Head of caudate nucleus (tissue), 42 donors: ENCODE measurements around the gene GALNT12.
A peak's percentile ranks its signal among the peaks of the same experiment; 100 is the strongest.

Experiments
- DNase-seq, 42 donors: peaks; one replicate each; pipeline versions ENCODE4 v3.0.0 to v3.0.0-alpha.2; 2020 to 2021; ENCODE audit warnings: mixed read lengths in 7 of 42
- intact Hi-C: fragments of 100-400 bp; cut with DNase I; formaldehyde crosslinking; loops from one replicate; pipeline ENCODE4 v1.15.0; 2022

The GALNT12 gene

GRCh38 chr9:98885575-98886295, 78.3 kb downstream of the GALNT12 start:
- intact Hi-C loops = no loop called here

DNA sequence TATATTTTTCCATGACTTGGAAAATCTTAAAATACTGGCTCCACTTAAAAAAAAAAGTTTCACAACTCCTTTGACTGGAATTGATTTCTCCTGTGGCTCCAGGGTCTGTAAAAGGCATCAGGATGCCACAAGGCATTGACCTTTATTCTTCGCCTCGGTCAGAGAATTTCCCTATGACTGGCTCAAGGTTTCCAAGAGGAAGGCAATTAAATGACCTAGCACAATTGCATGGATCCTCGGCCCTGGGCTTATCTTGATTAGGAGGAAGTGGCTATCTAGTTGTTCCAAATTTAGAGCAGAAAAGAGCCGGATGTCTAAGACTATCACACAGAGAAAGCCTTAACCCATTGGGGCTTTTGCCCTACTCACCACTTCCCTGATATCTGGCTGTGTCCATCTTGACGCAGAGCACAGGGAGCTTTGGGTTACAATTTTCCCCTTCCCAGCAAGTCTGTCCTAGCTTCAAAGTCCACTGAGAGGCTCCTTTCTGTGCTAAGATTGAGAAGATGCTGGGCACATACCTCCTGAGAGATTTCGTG, 79.3 kb downstream of the GALNT12 start:
- intact Hi-C loops = no loop called here

More at GRCh38 chr9:98885575-98886295, 78.3 kb downstream of the GALNT12 start:
- DNase-seq = no peak

DNA sequence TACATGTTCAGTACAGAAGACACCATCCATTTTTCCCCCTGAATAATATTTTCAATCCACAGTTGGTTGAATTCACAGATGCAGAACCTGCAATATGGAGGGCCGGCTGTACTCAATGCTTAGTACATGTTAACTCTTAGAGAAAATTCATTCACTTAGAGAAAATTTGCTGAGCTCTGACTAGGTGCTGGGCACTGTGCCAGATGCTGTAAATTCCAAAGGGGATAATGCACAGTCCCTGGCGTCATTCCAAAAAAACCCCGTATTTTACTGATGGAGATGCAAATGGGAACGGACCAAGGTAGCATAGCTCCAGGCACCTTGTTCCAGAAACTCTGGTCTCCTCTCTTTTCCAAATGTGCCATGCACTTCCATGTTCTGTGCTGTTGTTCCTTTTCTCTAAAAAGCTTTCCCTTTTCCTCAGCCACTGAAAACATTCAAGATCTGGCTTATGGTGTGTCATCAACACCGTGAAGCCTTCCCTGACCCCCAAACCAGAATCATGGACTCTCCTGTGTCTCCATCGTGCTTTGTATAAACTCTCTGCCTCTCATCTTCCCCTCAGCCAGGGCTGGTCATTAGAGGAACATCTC, 80.5 kb downstream of the GALNT12 start:
- no peak for DNase-seq
- intact Hi-C loops = no loop called here

More for the DNA sequence above, 79.3 kb downstream of the GALNT12 start:
- DNase-seq = no peak

DNA sequence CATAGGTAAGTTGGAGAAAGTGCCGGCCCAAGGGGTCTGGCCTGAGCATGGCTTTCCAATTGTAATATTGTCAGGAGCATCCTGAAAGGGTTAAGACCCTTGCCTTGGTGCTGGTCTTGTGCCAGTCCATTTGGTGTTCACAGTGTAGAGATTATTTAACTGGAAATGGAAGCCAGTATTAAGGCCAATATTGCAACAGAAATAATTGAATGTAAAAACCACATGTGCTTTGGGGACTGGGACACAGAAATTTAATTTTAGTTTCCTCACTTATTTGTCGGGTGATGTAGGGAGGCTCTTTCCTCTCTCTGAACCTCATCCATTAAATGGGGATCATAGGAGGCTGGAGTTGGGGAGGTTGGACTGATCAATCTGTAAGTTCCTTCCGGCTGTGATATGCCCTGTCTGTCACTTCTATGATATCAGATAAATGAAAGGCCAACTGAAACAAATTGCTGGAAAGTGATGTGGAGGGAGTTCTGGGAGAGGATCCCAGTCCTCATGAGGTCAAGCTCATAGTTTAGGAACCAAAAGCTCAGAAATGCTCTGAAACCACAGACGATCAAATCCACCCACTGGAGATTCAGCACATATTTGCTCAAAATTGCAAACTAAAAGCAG, 81.4 kb downstream of the GALNT12 start:
- no peak for DNase-seq
- intact Hi-C loops = no loop called here

GRCh38 chr9:98890256-98890655, 82.8 kb downstream of the GALNT12 start:
- no peak for DNase-seq
- intact Hi-C loops = loop anchor here (10.0 kb wide), 1 partner anchor 55 kb away; the partner anchor contains the start of gene COL15A1

GRCh38 chr9:98892288-98892687, 84.8 kb downstream of the GALNT12 start:
- intact Hi-C loops = loop anchor here (10.0 kb wide), 1 partner anchor 53 kb away; the partner anchor contains the start of gene COL15A1

DNA sequence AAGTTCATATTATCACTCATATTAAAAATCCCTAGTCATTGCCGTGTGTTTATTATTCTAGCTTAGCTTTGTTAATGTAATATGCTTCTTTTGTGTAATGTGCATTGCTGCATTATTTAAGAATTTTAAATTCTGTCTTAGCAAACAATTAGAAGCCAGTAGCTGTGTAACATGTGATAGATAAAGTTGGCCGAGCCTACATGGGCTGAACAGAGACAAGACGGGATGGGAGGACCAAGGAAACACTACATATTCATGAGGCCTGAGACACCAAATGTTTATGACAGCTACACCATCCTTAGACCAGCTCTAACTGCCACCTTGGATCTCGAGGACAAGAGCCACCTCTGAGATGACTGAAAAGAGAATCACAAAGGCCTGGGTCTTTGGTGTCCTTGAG, 85.2 kb downstream of the GALNT12 start:
- intact Hi-C loops = loop anchor here (10.0 kb wide), 1 partner anchor 52 kb away; the partner anchor contains the start of gene COL15A1

More at GRCh38 chr9:98892288-98892687, 84.8 kb downstream of the GALNT12 start:
- DNase-seq = no peak

DNA sequence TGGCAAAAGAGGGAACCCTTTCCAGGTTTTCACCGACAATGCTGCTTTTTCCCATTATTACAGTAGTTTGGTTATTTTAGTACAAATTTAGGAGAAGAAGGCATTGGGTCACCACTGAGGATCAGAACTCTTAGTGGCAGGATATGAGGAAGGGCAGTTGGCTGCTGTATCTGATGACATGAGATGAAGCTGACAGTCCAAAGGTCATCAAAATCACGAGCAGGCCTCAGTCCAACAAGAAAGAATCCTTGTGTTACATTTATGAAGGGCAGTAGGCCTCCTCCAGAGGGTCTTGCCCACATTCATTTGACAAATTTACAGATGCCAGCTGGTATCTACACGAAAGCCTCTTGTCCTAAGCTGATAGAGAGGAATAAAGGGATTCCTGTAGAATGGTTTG, 86.7 kb downstream of the GALNT12 start:
- DNase-seq = no peak

More for the DNA sequence above, 85.2 kb downstream of the GALNT12 start:
- DNase-seq = no peak

GRCh38 chr9:98894761-98895160, 87.3 kb downstream of the GALNT12 start:
- intact Hi-C loops = loop anchor here (10.0 kb wide), 1 partner anchor 50 kb away; the partner anchor contains the start of gene COL15A1
- DNase-seq = no peak

More for the DNA sequence above, 86.7 kb downstream of the GALNT12 start:
- intact Hi-C loops = loop anchor here (10.0 kb wide), 1 partner anchor 51 kb away; the partner anchor contains the start of gene COL15A1

- no peak for DNase-seq
- intact Hi-C loops = loop anchor here (10.0 kb wide), 1 partner anchor 48 kb away; the partner anchor contains the start of gene COL15A1
Observed at GRCh38 chr9:98896632-98897031, 89.2 kb downstream of the GALNT12 start.

- intact Hi-C loops = loop anchor here (10.0 kb wide), 1 partner anchor 47 kb away; the partner anchor contains the start of gene COL15A1
- DNase-seq = no peak
Observed at GRCh38 chr9:98897745-98898144, 90.3 kb downstream of the GALNT12 start.

DNA sequence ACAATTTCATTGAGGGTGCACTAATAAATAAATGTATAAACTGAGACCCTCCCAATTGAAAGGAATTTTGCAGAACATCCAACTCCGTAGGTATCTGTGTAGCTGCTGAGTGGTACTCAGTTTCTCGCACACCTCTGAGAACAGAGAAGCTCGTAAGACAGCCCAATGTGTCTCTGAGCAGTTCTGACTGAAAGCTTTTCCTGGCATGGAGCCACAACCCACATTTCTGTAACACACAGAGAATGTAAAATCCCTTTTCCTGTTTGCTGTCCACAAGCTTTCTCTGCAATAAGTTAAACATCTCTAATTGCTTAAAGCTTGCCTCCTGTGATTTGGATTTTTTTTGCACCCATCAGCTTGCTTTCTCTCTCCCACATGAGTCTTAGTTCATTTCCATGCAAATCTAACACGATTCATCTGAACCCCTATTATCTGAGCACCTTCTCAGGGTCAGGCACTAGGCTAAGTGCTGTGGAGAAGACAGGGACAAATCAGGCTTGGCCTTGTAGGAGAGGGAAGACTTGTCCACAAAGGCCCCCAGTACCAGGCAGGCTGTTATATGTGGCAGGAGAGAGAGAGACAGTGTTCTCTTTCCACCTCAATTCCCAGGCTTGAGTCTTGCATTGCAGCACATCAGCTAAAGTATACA, 92.1 kb downstream of the GALNT12 start:
- DNase-seq = peak in 2 of 42 donors; percentile 24 to 36
- intact Hi-C loops = loop anchor here (10.0 kb wide), 1 partner anchor 45 kb away; the partner anchor contains the start of gene COL15A1
